ENCODE measurements around the gene ZNF248. TPM values are rescaled to one million over a fixed set of nuclear protein-coding genes. Genes with fewer than 3 reads are reported as not detected.
"Not testable (repeated sequence)": the region's sequence is repeated elsewhere in the genome, so short reads cannot be mapped to it uniquely, and the experiment has no call there.

Gene ZNF248
- polyA plus RNA-seq, 4 donors: 1.1 to 22.1 (median 3.4) TPM

- 67 to 76% (median 69%) methylated on average over 7 of the region's 7 CpGs for WGBS, 3 donors
- Histone ChIP-seq H3K4me3 (ENCODE audit: low read depth in 1 of 3, low read length in 3 of 3) (no peak overlapping the region), H3K4me1 (ENCODE audit: control insufficient read depth in 3 of 3, insufficient read depth in 2 of 3, low read depth in 1 of 3, low read length in 2 of 3) (no peaks in the 10 kb centered on the region), H3K9me3 (ENCODE audit: control insufficient read depth in 2 of 2, insufficient read depth in 1 of 2, low read depth in 1 of 2, low read length in 1 of 2) (peaks cover 0 to 8% of the 10 kb centered on the region in 2 donors), H3K27ac (ENCODE audit: low read depth in 1 of 3, low read length in 2 of 3) (no peak overlapping the region), H3K27me3 (ENCODE audit: control insufficient read depth in 3 of 3, insufficient read depth in 3 of 3, low read length in 3 of 3) (no peaks in the 10 kb centered on the region), H3K36me3 (ENCODE audit: control insufficient read depth in 3 of 3, insufficient read depth in 2 of 3, low read depth in 1 of 3, low read length in 3 of 3) (no peaks in the 10 kb centered on the region)
- DNase-seq: no peak
- FAIRE-seq: no peak
Observed at GRCh38 chr10:37871568-37872251, 14.3 kb upstream of the ZNF248 start.

GRCh38 chr10:37871143-37871542 lies 13.7 kb upstream of the ZNF248 start:
- H3K9me3 ChIP-seq (ENCODE audit: control insufficient read depth in 2 of 2, insufficient read depth in 1 of 2, low read depth in 1 of 2, low read length in 1 of 2): peaks cover 0 to 8% of the 10 kb centered on the region in 2 donors
- no peak overlapping the region for H3K27ac ChIP-seq (ENCODE audit: low read depth in 1 of 3, low read length in 2 of 3)
- DNase-seq (no peak), FAIRE-seq (no peak)
- no peak overlapping the region for H3K4me3 ChIP-seq (ENCODE audit: low read depth in 1 of 3, low read length in 3 of 3)
- no peaks in the 10 kb centered on the region for H3K4me1 ChIP-seq (ENCODE audit: control insufficient read depth in 3 of 3, insufficient read depth in 2 of 3, low read depth in 1 of 3, low read length in 2 of 3)
- 54 to 96% (median 70%) methylated on average over 2 of the region's 2 CpGs for whole genome bisulfite sequencing, 3 donors
- no peaks in the 10 kb centered on the region for H3K36me3 ChIP-seq (ENCODE audit: control insufficient read depth in 3 of 3, insufficient read depth in 2 of 3, low read depth in 1 of 3, low read length in 3 of 3)
- no peaks in the 10 kb centered on the region for H3K27me3 ChIP-seq (ENCODE audit: control insufficient read depth in 3 of 3, insufficient read depth in 3 of 3, low read length in 3 of 3)

GRCh38 chr10:37868796-37869195 lies 11.4 kb upstream of the ZNF248 start:
- Histone ChIP-seq H3K9me3 (ENCODE audit: control insufficient read depth in 2 of 2, insufficient read depth in 1 of 2, low read depth in 1 of 2, low read length in 1 of 2) (peaks cover 0 to 5% of the 10 kb centered on the region in 2 donors), H3K27ac (ENCODE audit: low read depth in 1 of 3, low read length in 2 of 3) (no peak overlapping the region), H3K4me3 (ENCODE audit: low read depth in 1 of 3, low read length in 3 of 3) (no peak overlapping the region), H3K36me3 (ENCODE audit: control insufficient read depth in 3 of 3, insufficient read depth in 2 of 3, low read depth in 1 of 3, low read length in 3 of 3) (no peaks in the 10 kb centered on the region), H3K27me3 (ENCODE audit: control insufficient read depth in 3 of 3, insufficient read depth in 3 of 3, low read length in 3 of 3) (no peaks in the 10 kb centered on the region), H3K4me1 (ENCODE audit: control insufficient read depth in 3 of 3, insufficient read depth in 2 of 3, low read depth in 1 of 3, low read length in 2 of 3) (no peaks in the 10 kb centered on the region)
- FAIRE-seq (no peak), DNase-seq (no peak)
- 80 to 90% (median 83%) methylated on average over 3 of the region's 3 CpGs for WGBS, 3 donors

- peaks cover 0 to 4% of the 10 kb centered on the region in 2 donors for H3K9me3 ChIP-seq (ENCODE audit: control insufficient read depth in 2 of 2, insufficient read depth in 1 of 2, low read depth in 1 of 2, low read length in 1 of 2)
- 75 to 82% (median 81%) methylated on average over 9 of the region's 9 CpGs for WGBS, 3 donors
- DNase-seq (no peak), FAIRE-seq (no peak)
- no peaks in the 10 kb centered on the region for H3K27me3 ChIP-seq (ENCODE audit: control insufficient read depth in 3 of 3, insufficient read depth in 3 of 3, low read length in 3 of 3)
- H3K4me1 ChIP-seq (ENCODE audit: control insufficient read depth in 3 of 3, insufficient read depth in 2 of 3, low read depth in 1 of 3, low read length in 2 of 3): no peaks in the 10 kb centered on the region
- no peak overlapping the region for H3K27ac ChIP-seq (ENCODE audit: low read depth in 1 of 3, low read length in 2 of 3)
- no peaks in the 10 kb centered on the region for H3K36me3 ChIP-seq (ENCODE audit: control insufficient read depth in 3 of 3, insufficient read depth in 2 of 3, low read depth in 1 of 3, low read length in 3 of 3)
- H3K4me3 ChIP-seq (ENCODE audit: low read depth in 1 of 3, low read length in 3 of 3): no peak overlapping the region
Observed at GRCh38 chr10:37865957-37866803, 8.8 kb upstream of the ZNF248 start.

- Histone ChIP-seq H3K36me3 (ENCODE audit: control insufficient read depth in 3 of 3, insufficient read depth in 2 of 3, low read depth in 1 of 3, low read length in 3 of 3) (no peaks in the 10 kb centered on the region), H3K4me1 (ENCODE audit: control insufficient read depth in 3 of 3, insufficient read depth in 2 of 3, low read depth in 1 of 3, low read length in 2 of 3) (no peaks in the 10 kb centered on the region), H3K27ac (ENCODE audit: low read depth in 1 of 3, low read length in 2 of 3) (no peak overlapping the region), H3K9me3 (ENCODE audit: control insufficient read depth in 2 of 2, insufficient read depth in 1 of 2, low read depth in 1 of 2, low read length in 1 of 2) (peaks cover 0 to 4% of the 10 kb centered on the region in 2 donors), H3K4me3 (ENCODE audit: low read depth in 1 of 3, low read length in 3 of 3) (no peak overlapping the region), H3K27me3 (ENCODE audit: control insufficient read depth in 3 of 3, insufficient read depth in 3 of 3, low read length in 3 of 3) (no peaks in the 10 kb centered on the region)
- FAIRE-seq (no peak), DNase-seq (no peak)
- WGBS, 3 donors: 73 to 75% (median 73%) methylated on average over 3 of the region's 3 CpGs
Observed at GRCh38 chr10:37865264-37865663, 7.9 kb upstream of the ZNF248 start.

GRCh38 chr10:37860494-37861190 lies 3.2 kb upstream of the ZNF248 start:
- H3K4me1 ChIP-seq (ENCODE audit: control insufficient read depth in 3 of 3, insufficient read depth in 2 of 3, low read depth in 1 of 3, low read length in 2 of 3): peaks cover 0 to 2% (median 0%) of the 10 kb centered on the region in 3 donors
- no peaks in the 10 kb centered on the region for H3K27me3 ChIP-seq (ENCODE audit: control insufficient read depth in 3 of 3, insufficient read depth in 3 of 3, low read length in 3 of 3)
- H3K9me3 ChIP-seq (ENCODE audit: control insufficient read depth in 2 of 2, insufficient read depth in 1 of 2, low read depth in 1 of 2, low read length in 1 of 2): peaks cover 0 to 4% of the 10 kb centered on the region in 2 donors
- no peaks in the 10 kb centered on the region for H3K36me3 ChIP-seq (ENCODE audit: control insufficient read depth in 3 of 3, insufficient read depth in 2 of 3, low read depth in 1 of 3, low read length in 3 of 3)
- H3K27ac ChIP-seq (ENCODE audit: low read depth in 1 of 3, low read length in 2 of 3): no peak overlapping the region
- DNase-seq (peak; percentile 6 to 14), FAIRE-seq (no peak)
- H3K4me3 ChIP-seq (ENCODE audit: low read depth in 1 of 3, low read length in 3 of 3): no peak overlapping the region
- 48 to 66% (median 57%) methylated on average over 2 of the region's 2 CpGs for WGBS, 3 donors

GRCh38 chr10:37859270-37859669 lies 1.9 kb upstream of the ZNF248 start:
- FAIRE-seq; H3K27me3 ChIP-seq (ENCODE audit: control insufficient read depth in 3 of 3, insufficient read depth in 3 of 3, low read length in 3 of 3); DNase-seq; H3K27ac ChIP-seq (ENCODE audit: low read depth in 1 of 3, low read length in 2 of 3); H3K4me1 ChIP-seq (ENCODE audit: control insufficient read depth in 3 of 3, insufficient read depth in 2 of 3, low read depth in 1 of 3, low read length in 2 of 3); H3K4me3 ChIP-seq (ENCODE audit: low read depth in 1 of 3, low read length in 3 of 3); H3K9me3 ChIP-seq (ENCODE audit: control insufficient read depth in 2 of 2, insufficient read depth in 1 of 2, low read depth in 1 of 2, low read length in 1 of 2); H3K36me3 ChIP-seq (ENCODE audit: control insufficient read depth in 3 of 3, insufficient read depth in 2 of 3, low read depth in 1 of 3, low read length in 3 of 3): not testable (repeated sequence)
- 94 to 96% (median 95%) methylated on average over 16 of the region's 16 CpGs for WGBS, 3 donors

- peak overlapping the region; percentile 61 to 100 (median 99) for H3K27ac ChIP-seq (ENCODE audit: low read depth in 1 of 3, low read length in 2 of 3)
- peaks cover 0 to 3% (median 2%) of the 10 kb centered on the region in 3 donors for H3K36me3 ChIP-seq (ENCODE audit: control insufficient read depth in 3 of 3, insufficient read depth in 2 of 3, low read depth in 1 of 3, low read length in 3 of 3)
- DNase-seq: peak in 1 of 2 donors; percentile 44
- peaks cover 0 to 3% (median 2%) of the 10 kb centered on the region in 3 donors for H3K4me1 ChIP-seq (ENCODE audit: control insufficient read depth in 3 of 3, insufficient read depth in 2 of 3, low read depth in 1 of 3, low read length in 2 of 3)
- WGBS, 3 donors: 0 to 1% (median 0%) methylated on average over 16 of the region's 16 CpGs
- H3K9me3 ChIP-seq (ENCODE audit: control insufficient read depth in 2 of 2, insufficient read depth in 1 of 2, low read depth in 1 of 2, low read length in 1 of 2): peaks cover 0 to 1% of the 10 kb centered on the region in 2 donors
- H3K27me3 ChIP-seq (ENCODE audit: control insufficient read depth in 3 of 3, insufficient read depth in 3 of 3, low read length in 3 of 3): no peaks in the 10 kb centered on the region
- H3K4me3 ChIP-seq (ENCODE audit: low read depth in 1 of 3, low read length in 3 of 3): peak overlapping the region; percentile 75 to 94 (median 85)
- FAIRE-seq: no peak
Observed at GRCh38 chr10:37856881-37857286, 526 bp downstream of the ZNF248 start.
